ENCODE measurements around the gene RARB. TPM values are rescaled to one million over a fixed set of nuclear protein-coding genes. Genes with fewer than 3 reads are reported as not detected.

The RARB gene
- total RNA-seq, 1 donor from 2014 or later, result 5.6 TPM

DNA sequence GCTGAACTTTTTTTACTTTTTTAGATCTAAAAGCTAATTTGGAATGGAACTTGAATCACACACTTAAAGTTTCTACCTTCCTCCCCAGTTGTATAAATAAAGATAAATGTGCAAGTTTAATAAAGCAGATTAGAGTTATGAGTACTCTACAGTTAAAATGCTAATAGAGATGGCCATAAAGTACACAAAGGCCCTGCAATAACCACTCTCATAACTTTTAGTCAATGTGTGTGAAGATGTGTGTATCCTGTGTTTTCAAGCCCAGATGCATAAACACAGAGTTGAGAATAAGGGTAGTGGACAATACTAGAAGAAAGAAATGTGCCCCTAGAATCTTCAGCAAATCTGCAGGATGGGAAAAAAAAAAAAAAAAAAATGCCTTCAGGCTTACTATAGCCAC lies 191.3 kb downstream of the RARB start:
- no peak overlapping the region for H3K4me3 ChIP-seq
- H3K9me3 ChIP-seq, result no peaks in the 10 kb centered on the region
- intact Hi-C loops (cut with DNase I), result no loop called here
- TF ChIP-seq, protein P1, sequence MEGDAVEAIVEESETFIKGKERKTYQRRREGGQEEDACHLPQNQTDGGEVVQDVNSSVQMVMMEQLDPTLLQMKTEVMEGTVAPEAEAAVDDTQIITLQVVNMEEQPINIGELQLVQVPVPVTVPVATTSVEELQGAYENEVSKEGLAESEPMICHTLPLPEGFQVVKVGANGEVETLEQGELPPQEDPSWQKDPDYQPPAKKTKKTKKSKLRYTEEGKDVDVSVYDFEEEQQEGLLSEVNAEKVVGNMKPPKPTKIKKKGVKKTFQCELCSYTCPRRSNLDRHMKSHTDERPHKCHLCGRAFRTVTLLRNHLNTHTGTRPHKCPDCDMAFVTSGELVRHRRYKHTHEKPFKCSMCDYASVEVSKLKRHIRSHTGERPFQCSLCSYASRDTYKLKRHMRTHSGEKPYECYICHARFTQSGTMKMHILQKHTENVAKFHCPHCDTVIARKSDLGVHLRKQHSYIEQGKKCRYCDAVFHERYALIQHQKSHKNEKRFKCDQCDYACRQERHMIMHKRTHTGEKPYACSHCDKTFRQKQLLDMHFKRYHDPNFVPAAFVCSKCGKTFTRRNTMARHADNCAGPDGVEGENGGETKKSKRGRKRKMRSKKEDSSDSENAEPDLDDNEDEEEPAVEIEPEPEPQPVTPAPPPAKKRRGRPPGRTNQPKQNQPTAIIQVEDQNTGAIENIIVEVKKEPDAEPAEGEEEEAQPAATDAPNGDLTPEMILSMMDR (IDR thresholded peaks at IDR 0.05), result no peak
- peaks cover 83% of the 10 kb centered on the region for H3K36me3 ChIP-seq
- H3K27ac ChIP-seq, result no peak overlapping the region
- ATAC-seq (no peak), DNase-seq (no peak)
- H3K4me1 ChIP-seq, result no peaks in the 10 kb centered on the region
- H3K27me3 ChIP-seq (ENCODE audit: low read depth), result no peaks in the 10 kb centered on the region

DNA sequence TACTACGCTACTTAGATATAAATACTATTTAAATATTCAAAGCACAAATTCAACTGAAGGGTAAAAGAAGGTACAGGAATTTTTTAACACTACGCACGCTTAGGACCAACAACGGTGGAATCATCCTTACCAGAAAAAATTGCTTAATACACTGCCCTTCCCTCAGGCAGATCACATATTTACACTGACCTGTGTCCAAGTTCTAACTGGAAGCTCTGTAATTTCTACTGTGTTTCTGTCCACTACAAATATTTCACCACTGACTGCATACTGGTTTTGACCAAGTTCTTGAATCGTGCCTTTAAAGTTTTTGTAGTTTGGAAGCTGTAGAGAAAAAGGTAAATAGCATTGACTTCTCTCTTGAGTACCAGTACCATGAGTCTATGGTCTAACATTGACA lies 192.4 kb downstream of the RARB start:
- Histone ChIP-seq H3K36me3 (peaks cover 83% of the 10 kb centered on the region), H3K27me3 (ENCODE audit: low read depth) (no peaks in the 10 kb centered on the region), H3K27ac (no peak overlapping the region), H3K4me1 (no peaks in the 10 kb centered on the region), H3K9me3 (no peaks in the 10 kb centered on the region), H3K4me3 (no peak overlapping the region)
- intact Hi-C loops (cut with DNase I), result no loop called here
- ATAC-seq (no peak), DNase-seq (no peak)
- TF ChIP-seq, protein P1 (IDR thresholded peaks at IDR 0.05), result no peak

DNA sequence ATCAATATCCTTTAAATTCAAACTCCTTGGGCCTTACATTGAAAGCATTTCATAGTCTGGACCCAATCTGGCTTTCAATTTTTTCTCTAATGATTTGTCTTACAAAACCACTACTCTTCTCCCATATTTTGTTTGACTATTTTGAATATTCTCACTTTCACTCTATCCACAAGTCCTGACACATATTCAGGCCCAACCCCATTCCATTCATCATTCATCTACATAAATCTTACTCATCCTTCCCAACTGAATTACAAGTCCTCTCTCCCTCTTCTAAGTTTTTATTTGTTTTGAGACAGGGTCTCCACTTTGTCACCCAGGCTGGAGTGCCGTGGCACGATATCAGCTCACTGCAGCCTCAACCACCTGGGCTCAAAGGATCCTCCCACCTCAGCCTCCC lies 193.0 kb downstream of the RARB start:
- H3K36me3 ChIP-seq, result peaks cover 84% of the 10 kb centered on the region
- H3K9me3 ChIP-seq, result no peaks in the 10 kb centered on the region
- H3K4me1 ChIP-seq, result no peaks in the 10 kb centered on the region
- DNase-seq (no peak), ATAC-seq (no peak)
- TF ChIP-seq, protein P1 (IDR thresholded peaks at IDR 0.05), result no peak
- intact Hi-C loops (cut with DNase I), result no loop called here
- no peak overlapping the region for H3K27ac ChIP-seq
- no peak overlapping the region for H3K4me3 ChIP-seq
- H3K27me3 ChIP-seq (ENCODE audit: low read depth), result no peaks in the 10 kb centered on the region

DNA sequence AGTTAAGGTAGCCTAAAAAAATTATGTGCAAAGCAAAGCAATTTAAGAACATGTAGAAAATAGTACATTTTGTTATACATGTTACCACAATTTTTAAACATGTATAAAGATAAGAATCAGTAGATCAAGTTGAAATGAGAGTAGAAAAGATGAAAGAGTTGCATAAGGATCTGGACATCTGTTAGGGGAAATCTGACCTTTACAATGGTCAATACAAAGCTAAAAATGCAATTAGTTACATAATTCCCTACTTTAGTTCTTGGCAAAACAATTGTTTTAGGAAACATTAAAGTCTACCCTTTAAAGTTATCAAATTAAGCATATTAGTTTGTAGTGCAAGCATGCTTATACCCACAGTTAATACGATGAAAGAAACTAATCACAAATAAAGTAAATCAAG lies 203.9 kb downstream of the RARB start:
- no peaks in the 10 kb centered on the region for H3K27me3 ChIP-seq (ENCODE audit: low read depth)
- TF ChIP-seq, protein P1 (IDR thresholded peaks at IDR 0.05), result no peak
- intact Hi-C loops (cut with DNase I), result no loop called here
- no peak overlapping the region for H3K27ac ChIP-seq
- H3K4me3 ChIP-seq, result no peak overlapping the region
- no peaks in the 10 kb centered on the region for H3K4me1 ChIP-seq
- H3K9me3 ChIP-seq, result no peaks in the 10 kb centered on the region
- DNase-seq, result no peak
- no peak for ATAC-seq
- peaks cover 99% of the 10 kb centered on the region for H3K36me3 ChIP-seq

DNA sequence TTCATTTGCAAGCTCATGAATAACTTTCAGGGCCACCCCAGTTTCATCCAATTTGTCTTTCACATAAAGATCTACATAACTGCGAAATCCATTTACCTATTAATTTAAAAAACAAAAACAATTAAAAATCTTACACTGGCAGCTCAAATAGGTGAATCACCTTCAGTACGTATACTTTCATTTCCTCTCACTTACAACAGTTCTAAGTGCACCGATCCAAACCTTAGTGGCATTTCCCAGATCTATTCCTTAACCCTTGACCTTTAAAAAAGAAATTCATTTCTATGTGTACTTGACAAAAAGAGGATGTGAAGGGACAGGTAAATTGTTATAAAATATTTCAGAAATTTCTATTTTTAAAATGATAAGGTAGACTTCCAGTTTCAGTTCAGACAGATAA lies 205.9 kb downstream of the RARB start:
- TF ChIP-seq, protein P1 (IDR thresholded peaks at IDR 0.05), result no peak
- ATAC-seq, result no peak
- no peak for DNase-seq
- Histone ChIP-seq H3K4me1 (no peaks in the 10 kb centered on the region), H3K9me3 (no peaks in the 10 kb centered on the region), H3K27ac (no peak overlapping the region), H3K4me3 (no peak overlapping the region), H3K27me3 (ENCODE audit: low read depth) (no peaks in the 10 kb centered on the region), H3K36me3 (peaks cover 88% of the 10 kb centered on the region)
- intact Hi-C loops (cut with DNase I), result no loop called here

DNA sequence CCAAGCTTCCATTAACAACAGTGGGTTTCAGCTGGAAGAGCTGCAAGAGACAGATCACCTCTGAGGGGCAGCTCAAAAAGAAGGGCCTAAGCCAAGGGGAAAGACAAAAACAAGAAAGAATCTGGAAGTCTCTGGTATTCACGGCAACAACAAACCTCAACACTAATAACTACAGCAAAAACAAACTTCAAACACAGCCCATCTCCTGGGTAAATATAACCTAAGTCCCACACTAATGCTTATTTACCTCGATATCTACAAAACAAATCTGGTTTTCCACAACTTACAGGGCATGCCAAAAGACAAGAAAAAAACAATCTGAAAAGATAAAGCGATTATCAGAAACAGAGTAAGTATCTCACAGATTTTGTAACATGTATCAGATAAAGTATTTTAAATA lies 207.0 kb downstream of the RARB start:
- DNase-seq (no peak), ATAC-seq (no peak)
- no peak overlapping the region for H3K27ac ChIP-seq
- no peaks in the 10 kb centered on the region for H3K4me1 ChIP-seq
- TF ChIP-seq, protein P1 (IDR thresholded peaks at IDR 0.05), result no peak
- H3K9me3 ChIP-seq, result no peaks in the 10 kb centered on the region
- no peaks in the 10 kb centered on the region for H3K27me3 ChIP-seq (ENCODE audit: low read depth)
- H3K36me3 ChIP-seq, result peaks cover 77% of the 10 kb centered on the region
- no peak overlapping the region for H3K4me3 ChIP-seq
- intact Hi-C loops (cut with DNase I), result no loop called here
